Cardiac septum (tissue), 1 donor: Measurements from ENCODE around the gene HDX. TPM values are rescaled to one million over a fixed set of nuclear protein-coding genes. Genes with fewer than 3 reads are reported as not detected.
"Not testable (repeated sequence)": the region's sequence is repeated elsewhere in the genome, so short reads cannot be mapped to it uniquely, and the experiment has no call there.

Experiments used
- DNase-seq: peaks from one replicate; pipeline ENCODE4 v3.0.0-alpha.2; 2020; ENCODE audit warnings: low spot score
- intact Hi-C: fragments of 100-400 bp; cut with DNase I; formaldehyde crosslinking; loops from one replicate; pipeline ENCODE4 v1.14.0; 2022
- total RNA-seq: library from RNA; stranded (reverse); fragmentation: NEBNext Ultra II Directional; extraction: Animal tissue kit (Norgen Biotek cat#: 25700); gene quantifications from one replicate; pipeline ENCODE4 v1.2.1, GENCODE V29; 2021
- donor health status: DM: no; HTN: no; CAD: no.

HDX gene
- total RNA-seq, 1 donor from 2014 or later = 2.0 TPM

GRCh38 chrX:84357296-84357695 lies 145.0 kb downstream of the HDX start:
- intact Hi-C loops = no loop called here
- DNase-seq = no peak

GRCh38 chrX:84340968-84341367 lies 161.3 kb downstream of the HDX start:
- no peak for DNase-seq

GRCh38 chrX:84339507-84340364 lies 162.5 kb downstream of the HDX start:
- no peak for DNase-seq
- intact Hi-C loops = no loop called here

More at GRCh38 chrX:84340968-84341367, 161.3 kb downstream of the HDX start:
- intact Hi-C loops = no loop called here

- intact Hi-C loops = no loop called here
- no peak for DNase-seq
These were observed 165.6 kb downstream of the HDX start for GRCh38 chrX:84336646-84337045.

GRCh38 chrX:84335121-84335520 lies 167.1 kb downstream of the HDX start:
- DNase-seq = no peak
- intact Hi-C loops = no loop called here

- no peak for DNase-seq
- intact Hi-C loops = no loop called here
These were observed 180.0 kb downstream of the HDX start for GRCh38 chrX:84322083-84322827.

GRCh38 chrX:84320614-84321013 lies 181.6 kb downstream of the HDX start:
- intact Hi-C loops = no loop called here
- DNase-seq = no peak

GRCh38 chrX:84320023-84320422 lies 182.2 kb downstream of the HDX start:
- intact Hi-C loops = no loop called here
- no peak for DNase-seq

- intact Hi-C loops = no loop called here
- DNase-seq = no peak
These were observed 183.6 kb downstream of the HDX start for GRCh38 chrX:84318661-84319060.

- intact Hi-C loops, DNase-seq: not testable (repeated sequence)
These were observed 186.3 kb downstream of the HDX start for GRCh38 chrX:84315946-84316345.
